SK-N-SH (cell line): ENCODE data around the gene NEUROG1.

Experiments used
- CTCF ChIP-seq: fragments of 200-600 bp; sonication (generic); IDR thresholded peaks from 2 replicates; pipeline ENCODE4 v1.6.1; 2017; ENCODE audit warnings: antibody characterized with exemption, mild to moderate bottlenecking, moderate library complexity
- EP300 ChIP-seq, 2 experiments: IDR thresholded peaks; 2 replicates each; pipeline versions ENCODE4 v1.4.0 to v1.6.1; 2012; ENCODE audit warnings: borderline replicate concordance in 1 of 2, low read depth in 1 of 2, low read length in 1 of 2
- JUND ChIP-seq: IDR thresholded peaks from 2 replicates; pipeline ENCODE4 v1.4.0; 2012
- MAX ChIP-seq: IDR thresholded peaks from 2 replicates; pipeline ENCODE4 v1.4.0; 2012; ENCODE audit warnings: low read depth
- NRF1 ChIP-seq: IDR thresholded peaks from 2 replicates; pipeline ENCODE4 v1.6.1; 2012; ENCODE audit warnings: low read depth, mild to moderate bottlenecking, low read length
- POLR2AphosphoS5 ChIP-seq: IDR thresholded peaks from 2 replicates; pipeline ENCODE4 v1.6.1; 2012; ENCODE audit warnings: low read depth, low read length
- RAD21 ChIP-seq: IDR thresholded peaks from 2 replicates; pipeline ENCODE4 v1.6.1; 2012; ENCODE audit warnings: mild to moderate bottlenecking, low read length
- REST ChIP-seq: IDR thresholded peaks from 2 replicates; pipeline ENCODE4 v1.6.1; 2012; ENCODE audit warnings: mild to moderate bottlenecking, low read depth, low read length, moderate library complexity
- RXRA ChIP-seq: IDR thresholded peaks from 2 replicates; pipeline ENCODE4 v1.4.0; 2012; ENCODE audit warnings: low read depth, mild to moderate bottlenecking, borderline replicate concordance
- SMC3 ChIP-seq: IDR thresholded peaks from 2 replicates; pipeline ENCODE4 v1.6.1; 2012; ENCODE audit warnings: low read depth, low read length, improper control_type of control experiment

- TF ChIP-seq RAD21 (no peak), CTCF (no peak), POLR2AphosphoS5 (no peak), REST (no peak), EP300 (IDR thresholded peaks at IDR 0.05; ENCODE audit: borderline replicate concordance in 1 of 2, low read depth in 1 of 2, low read length in 1 of 2) (no peak), RXRA (no peak), JUND (no peak), MAX (no peak), NRF1 (no peak), SMC3 (no peak)
Observed at GRCh38 chr5:135545099-135545498, 9.3 kb upstream of the NEUROG1 start.
